Panc1 (cell line): ENCODE measurements around the gene ATP1A1. TPM values are rescaled to one million over a fixed set of nuclear protein-coding genes. Genes with fewer than 3 reads are reported as not detected.

Source experiments
- ATAC-seq: fragments of 200-7000 bp; cut with Tn5 transposase; 2 replicates; pipeline ENCODE4 v1.9.1; 2020; ENCODE audit warnings: mild to moderate bottlenecking, moderate library complexity
- BruUV-seq: library from RNA; stranded (reverse); fragments of 400-500 nt; replicated peaks from 2 replicates; lab custom pipeline; 2021; lab: Mats Ljungman, UMichigan
- CTCF ChIA-PET: fragments of 300-600 bp; sonication (Branson Sonifier 250); formaldehyde crosslinking; loops from one replicate; lab custom pipeline; 2022; ENCODE audit warnings: antibody characterized with exemption; lab: Charles Lee
- POLR2A ChIA-PET: fragments of 300-600 bp; sonication (Branson Sonifier 250); formaldehyde crosslinking; loops from one replicate; lab custom pipeline; 2022; ENCODE audit warnings: antibody characterized with exemption; lab: Charles Lee
- DNase-seq: peaks from one replicate; pipeline ENCODE4 v3.0.0-alpha.2; 2010; ENCODE audit warnings: low read depth, low spot score
- H3K27ac ChIP-seq: 2 replicates; pipeline ENCODE4 v1.5.1; 2011; ENCODE audit warnings: mild to moderate bottlenecking, low read length, inconsistent platforms
- H3K27me3 ChIP-seq: fragments of 200-500 bp; sonication (Bioruptor generic); 2 replicates; pipeline ENCODE4 v1.6.0; 2014; ENCODE audit warnings: low read length, inconsistent platforms; ENCODE audit not compliant: control insufficient read depth, insufficient read depth
- H3K36me3 ChIP-seq: fragments of 200-500 bp; sonication (Bioruptor generic); 2 replicates; pipeline ENCODE4 v1.5.1; 2014; ENCODE audit warnings: inconsistent platforms, mild to moderate bottlenecking, low read length, moderate library complexity; ENCODE audit not compliant: control insufficient read depth, insufficient read depth
- H3K4me1 ChIP-seq: 2 replicates; pipeline ENCODE4 v1.5.1; 2011; ENCODE audit warnings: inconsistent platforms, mild to moderate bottlenecking, low read length, moderate library complexity; ENCODE audit not compliant: control insufficient read depth, insufficient read depth
- H3K4me3 ChIP-seq, 2 experiments: 2 replicates each; pipeline ENCODE4 v1.5.1; 2011 to 2012; ENCODE audit warnings: low read depth in 2 of 2, low read length in 2 of 2, mild to moderate bottlenecking in 2 of 2, inconsistent platforms in 1 of 2, moderate library complexity in 1 of 2
- H3K9me3 ChIP-seq: fragments of 200-500 bp; sonication (Bioruptor generic); 2 replicates; pipeline ENCODE4 v1.5.1; 2014; ENCODE audit warnings: low read depth, mild to moderate bottlenecking, inconsistent platforms, low read length, moderate library complexity; ENCODE audit not compliant: control insufficient read depth, insufficient read depth
- POLR2AphosphoS5 ChIP-seq: IDR thresholded peaks from 2 replicates; pipeline ENCODE4 v1.6.1; 2012; ENCODE audit warnings: mild to moderate bottlenecking, low read depth, low read length, moderate library complexity
- SIN3A ChIP-seq: IDR thresholded peaks from 2 replicates; pipeline ENCODE4 v1.6.1; 2012; ENCODE audit warnings: low read depth, mild to moderate bottlenecking, low read length, moderate library complexity, borderline replicate concordance; ENCODE audit not compliant: insufficient read depth
- TCF7L2 ChIP-seq: IDR thresholded peaks from 2 replicates; pipeline ENCODE4 v1.6.1; 2011; ENCODE audit warnings: mild to moderate bottlenecking, low read depth, low read length, inconsistent platforms
- in situ Hi-C: cut with HindIII; loops from 2 replicates; pipeline ENCODE4 v1.10.0; 2016; ENCODE audit warnings: low sequenced_read_pairs, low pct_unique_long_range_greater_than_20kb
- intact Hi-C: fragments of 100-400 bp; cut with micrococcal nuclease; formaldehyde crosslinking; loops from one replicate; pipeline ENCODE4 v1.10.0; 2022; ENCODE audit not compliant: unreplicated experiment
- total RNA-seq: library from RNA; stranded (reverse); gene quantifications from one replicate; pipeline ENCODE4 v1.2.1, GENCODE V29; 2021; ENCODE audit not compliant: unreplicated experiment
- TF ChIP-seq, protein P1 (sequence below): fragments of 450-650 bp; IDR thresholded peaks from 2 replicates; pipeline ENCODE4 v1.5.1; 2017; ENCODE audit warnings: mild to moderate bottlenecking
- TF ChIP-seq, protein P2 (sequence below), 2 experiments: IDR thresholded peaks; 2 replicates each; pipeline ENCODE4 v1.6.1; 2011 to 2012; ENCODE audit warnings: low read depth in 2 of 2, control low read depth in 1 of 2, low read length in 1 of 2, mild to moderate bottlenecking in 1 of 2, moderate library complexity in 1 of 2; ENCODE audit not compliant: insufficient read depth in 1 of 2

ATP1A1 gene
- total RNA-seq, 1 experiment from 2014 or later = 131 TPM

- no TSS peak for BruUV-seq
- H3K4me3 ChIP-seq = no peak overlapping the region
- no peak for ATAC-seq
- intact Hi-C loops (no loop called here), in situ Hi-C loops (no loop called here)
- no peaks in the 10 kb centered on the region for H3K36me3 ChIP-seq
- no peaks in the 10 kb centered on the region; the same call in 1 of the 2 replicates for H3K27me3 ChIP-seq
- H3K9me3 ChIP-seq = no peaks in the 10 kb centered on the region
- H3K27ac ChIP-seq = no peak overlapping the region
- no peak for TF ChIP-seq SIN3A
- TF ChIP-seq POLR2AphosphoS5 = no peak
- no peak for TF ChIP-seq TCF7L2
- TF ChIP-seq, protein P1, sequence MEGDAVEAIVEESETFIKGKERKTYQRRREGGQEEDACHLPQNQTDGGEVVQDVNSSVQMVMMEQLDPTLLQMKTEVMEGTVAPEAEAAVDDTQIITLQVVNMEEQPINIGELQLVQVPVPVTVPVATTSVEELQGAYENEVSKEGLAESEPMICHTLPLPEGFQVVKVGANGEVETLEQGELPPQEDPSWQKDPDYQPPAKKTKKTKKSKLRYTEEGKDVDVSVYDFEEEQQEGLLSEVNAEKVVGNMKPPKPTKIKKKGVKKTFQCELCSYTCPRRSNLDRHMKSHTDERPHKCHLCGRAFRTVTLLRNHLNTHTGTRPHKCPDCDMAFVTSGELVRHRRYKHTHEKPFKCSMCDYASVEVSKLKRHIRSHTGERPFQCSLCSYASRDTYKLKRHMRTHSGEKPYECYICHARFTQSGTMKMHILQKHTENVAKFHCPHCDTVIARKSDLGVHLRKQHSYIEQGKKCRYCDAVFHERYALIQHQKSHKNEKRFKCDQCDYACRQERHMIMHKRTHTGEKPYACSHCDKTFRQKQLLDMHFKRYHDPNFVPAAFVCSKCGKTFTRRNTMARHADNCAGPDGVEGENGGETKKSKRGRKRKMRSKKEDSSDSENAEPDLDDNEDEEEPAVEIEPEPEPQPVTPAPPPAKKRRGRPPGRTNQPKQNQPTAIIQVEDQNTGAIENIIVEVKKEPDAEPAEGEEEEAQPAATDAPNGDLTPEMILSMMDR = no peak
- ChIA-PET POLR2A (no interaction called here), CTCF (no interaction called here)
- DNase-seq = no peak
- no peaks in the 10 kb centered on the region for H3K4me1 ChIP-seq
Observed at GRCh38 chr1:116429821-116430374, 56.9 kb downstream of the ATP1A1 start.

- ChIA-PET POLR2A (no interaction called here), CTCF (no interaction called here)
- Histone ChIP-seq H3K4me3 (no peak overlapping the region), H3K27ac (no peak overlapping the region), H3K27me3 (no peaks in the 10 kb centered on the region; the same call in 1 of the 2 replicates), H3K36me3 (no peaks in the 10 kb centered on the region), H3K4me1 (no peaks in the 10 kb centered on the region), H3K9me3 (no peaks in the 10 kb centered on the region)
- intact Hi-C loops (no loop called here), in situ Hi-C loops (no loop called here)
- DNase-seq (no peak), ATAC-seq (no peak)
- no peak for TF ChIP-seq SIN3A
- TF ChIP-seq, protein P2, sequence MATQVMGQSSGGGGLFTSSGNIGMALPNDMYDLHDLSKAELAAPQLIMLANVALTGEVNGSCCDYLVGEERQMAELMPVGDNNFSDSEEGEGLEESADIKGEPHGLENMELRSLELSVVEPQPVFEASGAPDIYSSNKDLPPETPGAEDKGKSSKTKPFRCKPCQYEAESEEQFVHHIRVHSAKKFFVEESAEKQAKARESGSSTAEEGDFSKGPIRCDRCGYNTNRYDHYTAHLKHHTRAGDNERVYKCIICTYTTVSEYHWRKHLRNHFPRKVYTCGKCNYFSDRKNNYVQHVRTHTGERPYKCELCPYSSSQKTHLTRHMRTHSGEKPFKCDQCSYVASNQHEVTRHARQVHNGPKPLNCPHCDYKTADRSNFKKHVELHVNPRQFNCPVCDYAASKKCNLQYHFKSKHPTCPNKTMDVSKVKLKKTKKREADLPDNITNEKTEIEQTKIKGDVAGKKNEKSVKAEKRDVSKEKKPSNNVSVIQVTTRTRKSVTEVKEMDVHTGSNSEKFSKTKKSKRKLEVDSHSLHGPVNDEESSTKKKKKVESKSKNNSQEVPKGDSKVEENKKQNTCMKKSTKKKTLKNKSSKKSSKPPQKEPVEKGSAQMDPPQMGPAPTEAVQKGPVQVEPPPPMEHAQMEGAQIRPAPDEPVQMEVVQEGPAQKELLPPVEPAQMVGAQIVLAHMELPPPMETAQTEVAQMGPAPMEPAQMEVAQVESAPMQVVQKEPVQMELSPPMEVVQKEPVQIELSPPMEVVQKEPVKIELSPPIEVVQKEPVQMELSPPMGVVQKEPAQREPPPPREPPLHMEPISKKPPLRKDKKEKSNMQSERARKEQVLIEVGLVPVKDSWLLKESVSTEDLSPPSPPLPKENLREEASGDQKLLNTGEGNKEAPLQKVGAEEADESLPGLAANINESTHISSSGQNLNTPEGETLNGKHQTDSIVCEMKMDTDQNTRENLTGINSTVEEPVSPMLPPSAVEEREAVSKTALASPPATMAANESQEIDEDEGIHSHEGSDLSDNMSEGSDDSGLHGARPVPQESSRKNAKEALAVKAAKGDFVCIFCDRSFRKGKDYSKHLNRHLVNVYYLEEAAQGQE (IDR thresholded peaks at IDR 0.05; ENCODE audit: insufficient read depth in 1 of 2, low read depth in 2 of 2, low read length in 1 of 2) = no peak
- no peak for TF ChIP-seq POLR2AphosphoS5
- TF ChIP-seq, protein P1 = no peak
- no peak for TF ChIP-seq TCF7L2
- no TSS peak for BruUV-seq
Observed at GRCh38 chr1:116431870-116432500, 58.9 kb downstream of the ATP1A1 start.
